Spleen (tissue), 7 donors: ENCODE measurements around the gene PROSER3.

Experiments used
- CTCF ChIP-seq, 11 experiments: fragments of 200-600 bp in 7 of 11; fragments of 450-650 bp in 4 of 11; sonication (generic) in 4 of 11; IDR thresholded peaks in 8 of 11; conservative IDR thresholded peaks in 3 of 11; 1 replicate in 7 of 11; 2 replicates in 4 of 11; pipeline versions ENCODE4 v1.4.0 to v1.8.0; 2016 to 2021; ENCODE audit warnings: antibody characterized with exemption in 11 of 11, inconsistent platforms in 4 of 11, mild to moderate bottlenecking in 1 of 11
- POLR2AphosphoS5 ChIP-seq, 3 donors: sonication (generic); formaldehyde crosslinking; IDR thresholded peaks; one replicate each; pipeline ENCODE4 v1.5.1; 2017; ENCODE audit warnings: antibody characterized with exemption in 3 of 3
- donor health status: DM: no; HTN: no; CAD: no; lungs with moderate emphysema.
- donor health status: DM: no; HTN: no; CAD: no.
- donor health status: DM: no; HTN: no; CAD: no.

- TF ChIP-seq CTCF (IDR thresholded peaks at IDR 0.05 in 8 of 11, conservative IDR thresholded peaks at IDR 0.05 in 3 of 11) (no peak), POLR2AphosphoS5 (IDR thresholded peaks at IDR 0.05) (no peak)
These were observed 24.6 kb downstream of the PROSER3 start for GRCh38 chr19:35782589-35782988.
